GM19238 (cell line): ENCODE measurements around the gene PAPSS1.
"Not testable (repeated sequence)": the region's sequence is repeated elsewhere in the genome, so short reads cannot be mapped to it uniquely, and the experiment has no call there.

Experiments used
- DNase-seq: peaks from one replicate; pipeline ENCODE4 v3.0.0; 2011; ENCODE audit warnings: low spot score; ENCODE audit not compliant: insufficient read length

Gene PAPSS1

DNA sequence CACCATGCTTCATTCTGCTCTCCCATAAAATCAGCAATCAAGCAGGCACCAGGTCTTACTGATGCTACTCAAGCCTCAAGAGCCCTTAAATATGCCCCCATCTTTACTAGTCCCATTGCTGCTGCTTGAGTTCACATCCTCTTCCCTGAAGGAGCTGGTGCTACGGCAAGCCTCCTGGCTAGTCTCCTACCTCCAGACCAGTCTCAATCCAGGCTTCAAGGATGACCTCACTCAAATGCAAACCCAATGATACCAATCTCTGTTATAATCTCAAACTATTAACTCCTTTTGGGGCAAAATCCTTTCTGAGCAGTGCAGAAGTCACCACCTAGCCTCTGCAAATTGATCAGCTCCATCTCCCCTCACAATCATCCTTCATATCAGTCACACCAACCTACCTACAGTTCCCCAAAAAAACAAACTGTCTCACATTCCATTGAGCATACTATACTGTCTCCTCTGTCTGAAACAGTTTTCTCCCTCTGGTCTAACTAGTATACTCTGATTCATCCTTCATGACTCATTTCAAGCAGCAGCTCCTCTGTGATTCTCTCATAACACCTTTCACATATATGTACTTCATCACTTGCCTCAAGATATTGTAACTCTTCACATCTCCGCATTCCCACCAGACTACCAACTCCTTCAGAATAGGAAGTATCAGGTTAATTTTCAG is 30.0 kb downstream of the PAPSS1 start:
- no peak for DNase-seq

DNA sequence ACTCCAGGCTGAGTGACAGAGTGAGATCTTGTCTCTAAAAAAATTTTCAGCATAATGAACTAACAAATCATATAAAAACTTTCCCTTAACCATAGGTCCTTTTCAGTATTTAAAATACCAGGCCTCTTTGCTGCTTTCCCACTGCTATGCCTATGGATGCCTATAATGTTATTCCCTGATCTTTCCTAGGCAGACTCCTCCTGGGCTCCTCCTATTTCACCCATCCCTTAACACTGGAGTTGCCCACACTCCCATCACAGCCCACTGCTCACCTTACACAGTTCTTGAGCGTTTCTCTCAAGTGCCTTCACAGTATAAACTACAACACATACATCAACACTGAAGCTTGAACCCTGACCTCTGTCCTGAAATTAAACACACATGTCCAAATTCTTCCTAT is 31.6 kb downstream of the PAPSS1 start:
- no peak for DNase-seq

DNA sequence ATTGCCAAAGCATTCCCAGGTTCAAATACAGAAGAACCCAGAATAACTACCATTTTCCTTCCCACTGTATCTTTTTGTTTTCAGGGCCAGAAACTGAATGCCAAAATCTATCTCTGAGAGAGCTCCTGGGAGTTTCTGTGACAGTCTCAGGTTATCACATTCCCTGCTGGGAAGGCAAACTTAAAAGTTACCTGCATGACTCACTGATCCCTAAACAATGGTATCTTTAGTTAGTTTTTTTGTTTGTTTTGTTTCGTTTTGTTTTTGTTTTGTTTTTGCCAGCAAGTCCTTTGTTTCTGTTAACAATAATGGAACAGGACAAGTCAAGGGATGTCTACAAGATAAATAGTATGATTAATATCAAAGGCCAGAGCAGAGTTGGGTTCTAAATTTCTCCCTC is 34.3 kb downstream of the PAPSS1 start:
- no peak for DNase-seq

DNA sequence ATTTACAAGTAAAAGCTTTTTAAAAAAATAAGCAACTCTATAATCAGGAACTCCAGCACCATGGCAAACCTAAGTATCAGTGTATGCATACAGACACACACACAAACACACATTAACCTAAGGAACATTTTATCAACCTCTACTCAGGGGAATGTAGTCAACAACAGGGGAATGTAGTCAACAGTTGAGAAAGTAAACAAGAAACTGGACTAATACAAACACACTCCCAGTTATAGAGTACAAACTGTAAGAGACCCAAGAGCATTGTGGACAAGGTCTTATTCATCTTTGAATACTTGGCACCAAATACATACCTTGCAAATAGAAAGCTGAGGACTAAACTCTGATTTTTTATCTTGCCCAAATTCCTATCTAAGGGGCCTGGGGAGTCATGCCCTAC is 36.2 kb downstream of the PAPSS1 start:
- no peak for DNase-seq

DNA sequence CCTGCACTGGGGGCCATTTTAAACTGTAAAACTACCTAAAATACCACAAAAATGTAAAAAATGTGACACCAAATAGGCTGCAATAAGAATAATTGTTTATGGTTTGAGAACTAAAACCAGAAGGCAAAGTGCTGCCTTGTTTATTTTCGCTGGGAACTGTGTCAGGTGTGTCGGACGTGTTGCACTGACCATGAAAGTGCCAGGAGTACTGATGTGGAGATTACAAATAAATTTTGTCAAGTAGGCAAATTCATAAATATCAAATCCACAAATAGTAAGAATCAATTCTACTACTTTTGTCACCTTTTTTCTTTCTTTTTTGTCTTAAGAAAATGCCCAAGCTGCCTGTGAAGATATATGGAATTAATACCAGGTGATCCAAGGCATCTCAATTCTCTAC is 37.7 kb downstream of the PAPSS1 start:
- no peak for DNase-seq

DNA sequence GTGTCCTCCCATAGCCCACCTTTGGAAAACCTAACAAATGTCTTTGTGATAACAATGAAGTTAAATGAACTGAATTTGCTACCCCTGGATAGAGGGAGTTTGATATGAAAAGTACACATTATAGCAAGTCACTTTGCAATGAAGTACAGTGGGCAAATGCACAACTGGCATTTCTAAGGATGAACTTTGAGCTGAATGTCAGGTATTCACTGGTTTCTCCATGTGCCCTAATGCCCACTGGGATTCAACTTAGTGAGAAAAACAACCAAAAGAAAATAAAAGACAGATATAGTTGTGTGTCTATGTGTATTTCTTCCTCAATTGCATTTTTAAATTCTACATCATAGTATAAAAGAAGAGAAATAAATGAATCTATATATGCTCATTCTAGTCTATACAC is 51.0 kb downstream of the PAPSS1 start:
- no peak for DNase-seq

DNA sequence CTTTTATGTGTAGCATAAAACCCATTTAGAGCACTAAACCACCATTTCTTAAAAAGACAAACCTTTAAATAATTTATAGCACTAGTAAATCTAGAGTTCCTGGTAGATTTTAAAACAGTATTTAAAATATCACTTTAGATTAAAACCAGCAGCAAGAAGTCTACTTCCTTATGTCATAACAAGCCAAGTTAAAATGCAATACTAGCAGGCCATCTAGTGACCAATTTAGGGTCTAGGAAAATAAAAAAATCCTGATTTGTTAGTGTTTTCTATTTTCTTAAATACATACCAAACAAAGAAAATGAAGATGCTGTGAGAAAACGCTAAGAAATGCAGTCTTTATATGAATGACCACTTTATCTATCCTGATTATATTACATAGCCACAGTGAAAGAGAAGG is 53.9 kb downstream of the PAPSS1 start:
- DNase-seq: no peak

DNA sequence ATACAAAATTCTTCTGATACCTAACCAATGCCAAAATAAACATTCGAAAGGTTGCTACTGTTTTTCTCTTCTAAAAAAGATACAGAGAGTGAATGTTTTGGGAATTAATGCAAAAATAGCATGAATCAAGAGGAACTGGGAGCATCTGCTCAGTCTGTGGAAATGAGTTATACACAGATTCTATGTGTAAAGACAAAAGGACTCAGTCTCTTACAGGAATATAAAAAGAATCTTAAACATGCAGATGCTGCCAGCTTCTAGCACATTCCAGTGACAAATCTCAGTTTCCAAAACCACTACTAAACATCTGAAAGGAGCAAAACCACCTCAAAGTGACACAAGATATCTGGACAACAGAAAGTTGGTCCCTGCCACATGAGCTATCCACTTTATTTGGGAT is 55.0 kb downstream of the PAPSS1 start:
- no peak for DNase-seq

DNA sequence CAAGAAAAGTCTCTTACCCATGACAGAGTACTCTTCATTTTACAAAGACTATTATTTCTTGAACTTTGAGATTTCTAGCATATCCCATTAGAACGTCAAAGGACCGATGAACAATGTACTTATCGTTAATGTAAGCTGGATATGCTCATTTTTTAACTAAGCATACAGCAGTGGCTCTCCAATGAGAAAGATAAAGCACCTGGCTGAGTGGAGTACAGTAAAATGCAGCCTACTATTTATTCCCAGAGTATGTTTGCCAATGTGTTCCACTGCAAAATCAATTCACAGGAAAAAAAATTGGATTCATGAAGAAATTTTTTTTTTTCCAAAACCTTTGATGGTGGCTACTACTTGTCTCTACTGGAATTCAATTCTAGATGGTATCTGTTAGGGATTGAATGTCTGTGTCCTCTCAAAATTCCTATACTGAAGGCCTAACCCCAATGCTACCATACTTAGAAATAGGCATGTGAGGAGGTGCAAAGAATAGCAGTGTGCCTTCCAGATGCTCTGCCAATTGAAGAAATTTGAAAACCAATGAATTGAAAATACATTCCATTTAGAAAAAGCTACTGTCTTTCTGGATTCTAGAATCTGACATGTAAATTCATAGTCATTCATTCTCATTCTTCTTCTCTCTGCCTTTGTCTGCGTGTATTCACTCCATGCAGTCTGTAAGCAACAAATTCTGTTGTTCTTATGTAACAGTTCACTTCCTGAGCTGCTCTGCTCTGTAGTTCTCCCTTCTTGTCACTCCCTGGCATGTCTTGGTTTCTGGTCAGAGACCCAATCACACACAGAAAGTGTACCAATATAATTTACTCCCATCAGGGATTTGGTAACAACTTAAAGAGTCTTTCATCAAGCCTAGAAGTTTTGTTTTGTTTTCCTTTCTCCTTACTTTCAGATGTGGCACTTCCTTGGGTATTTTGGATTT is 61.4 kb downstream of the PAPSS1 start:
- DNase-seq: no peak

DNA sequence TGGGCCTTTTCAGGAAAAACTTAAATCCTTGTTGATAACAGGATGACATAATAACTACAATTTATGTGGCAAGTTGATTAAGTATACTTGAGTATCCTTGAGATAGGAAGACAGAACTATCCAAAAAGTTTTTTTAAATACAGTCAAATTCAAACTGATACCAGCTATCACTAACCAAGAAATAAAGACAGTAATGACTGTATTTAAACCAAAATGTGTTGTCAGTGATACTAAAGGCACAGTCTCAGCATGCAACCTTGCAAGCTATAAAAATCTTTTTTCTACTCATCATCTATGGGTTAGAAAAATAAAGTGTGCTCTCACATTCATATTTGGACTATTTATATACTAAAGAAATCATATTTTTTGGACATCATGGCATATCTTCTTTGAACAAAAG is 64.7 kb downstream of the PAPSS1 start:
- DNase-seq: no peak

DNA sequence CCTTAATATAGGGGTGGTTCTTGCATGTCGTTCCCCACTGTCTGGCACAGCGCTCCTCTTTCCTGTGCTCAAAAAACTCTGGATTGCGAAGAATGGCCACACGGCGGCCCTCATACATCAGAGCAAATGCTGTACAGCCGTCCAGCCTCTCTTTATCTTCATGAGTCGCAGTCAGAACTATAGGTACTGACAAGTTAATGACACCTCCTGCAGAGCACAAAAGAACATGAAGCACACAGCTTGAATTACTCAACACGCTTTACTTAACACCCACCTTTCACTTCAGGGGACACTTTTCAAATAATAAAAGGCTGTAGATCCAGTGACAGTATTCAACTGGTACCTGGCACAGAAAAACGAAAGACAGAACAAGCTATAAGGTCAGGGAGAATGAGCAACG is 65.3 kb downstream of the PAPSS1 start:
- DNase-seq: no peak

DNA sequence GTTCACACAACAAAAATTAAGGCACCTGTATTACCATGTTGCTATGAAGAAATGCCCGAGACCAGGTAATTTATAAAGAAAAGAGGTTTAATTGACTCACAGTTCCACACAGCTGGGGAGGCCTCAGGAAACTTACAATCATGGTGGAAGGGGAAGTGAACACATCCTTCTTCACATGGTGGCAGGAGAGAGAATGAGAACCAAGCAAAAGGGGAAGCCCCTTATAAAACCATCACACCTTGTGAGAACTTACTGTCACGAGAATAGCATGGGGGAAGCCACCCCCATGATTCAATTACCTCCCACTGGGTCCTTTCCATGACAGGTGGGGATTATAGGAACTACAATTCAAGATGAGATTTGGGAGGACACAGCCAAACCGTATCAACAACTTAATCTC is 68.6 kb downstream of the PAPSS1 start:
- DNase-seq: not testable (repeated sequence)

DNA sequence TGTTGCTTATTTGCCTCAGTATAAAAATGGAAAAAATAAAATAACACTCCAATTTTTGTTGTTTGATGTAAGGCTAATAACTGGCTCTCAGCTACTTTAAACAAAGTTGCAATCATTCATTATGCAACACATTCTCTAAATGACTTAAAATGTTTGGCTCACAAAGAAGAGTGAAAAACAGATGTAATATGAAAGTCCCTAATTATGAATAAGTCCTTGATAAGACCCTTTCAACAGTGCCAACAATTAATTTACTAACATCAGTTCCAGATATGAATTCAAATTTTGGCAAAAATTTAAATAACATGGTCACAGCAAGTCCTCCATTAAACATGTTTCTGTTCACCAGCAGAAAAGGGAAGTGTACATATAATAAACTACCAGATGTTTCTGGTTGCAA is 69.8 kb downstream of the PAPSS1 start:
- DNase-seq: no peak

DNA sequence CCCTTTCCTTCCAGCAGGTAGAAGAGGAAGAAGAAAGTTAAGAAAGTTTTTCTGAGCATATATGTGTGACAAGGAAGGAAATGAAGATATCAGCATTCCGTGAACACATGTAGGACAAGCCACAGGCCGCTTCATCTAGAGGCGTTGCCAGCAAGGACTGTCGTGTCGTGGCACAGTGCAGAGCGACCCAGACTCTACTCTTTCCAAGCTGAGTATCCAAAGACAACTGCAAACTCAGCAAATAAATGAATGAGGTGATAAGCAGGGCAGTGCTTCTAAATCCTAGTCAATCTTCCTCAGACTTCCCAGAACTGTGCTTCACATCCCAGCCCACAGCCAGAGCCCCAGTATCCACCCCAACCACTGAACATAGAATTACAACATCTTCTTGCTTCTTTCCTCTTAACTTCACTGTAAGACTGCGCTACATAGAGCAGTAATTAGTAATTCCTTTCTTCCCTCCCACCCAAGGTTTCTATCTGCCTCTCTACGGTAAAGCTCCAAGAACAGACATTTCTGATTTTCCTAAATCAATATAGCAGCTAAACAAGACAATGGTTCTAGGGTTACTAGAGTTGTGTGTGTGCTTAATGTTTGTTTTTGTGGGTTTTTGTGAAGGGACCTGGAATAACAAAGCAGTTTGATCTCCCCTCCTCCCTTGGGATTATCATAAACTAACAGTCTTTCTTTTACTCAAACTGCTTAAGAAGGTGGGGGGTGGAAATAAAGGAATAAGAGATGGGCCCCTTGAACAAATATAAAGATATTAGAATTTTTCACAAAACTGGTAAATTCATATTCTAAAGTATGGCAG is 71.6 kb downstream of the PAPSS1 start:
- DNase-seq: no peak

DNA sequence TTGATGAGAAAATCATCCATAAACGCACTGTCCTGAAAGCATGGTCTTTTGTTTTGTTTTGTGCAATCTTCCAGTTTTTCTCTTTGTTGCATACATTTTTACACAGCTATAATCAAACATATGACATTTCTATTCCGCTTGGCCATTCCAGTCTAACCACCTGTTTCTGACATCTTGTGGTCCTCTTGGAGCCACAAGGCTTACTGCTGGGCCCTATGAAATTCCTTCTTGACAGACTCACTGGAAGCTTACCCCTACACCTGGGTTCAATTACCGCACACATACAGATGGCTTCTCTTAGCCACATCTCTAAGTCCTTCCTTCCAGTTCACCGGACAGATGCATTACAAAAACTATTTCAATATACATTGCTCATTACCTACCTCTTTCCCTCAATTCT is 72.4 kb downstream of the PAPSS1 start:
- no peak for DNase-seq

DNA sequence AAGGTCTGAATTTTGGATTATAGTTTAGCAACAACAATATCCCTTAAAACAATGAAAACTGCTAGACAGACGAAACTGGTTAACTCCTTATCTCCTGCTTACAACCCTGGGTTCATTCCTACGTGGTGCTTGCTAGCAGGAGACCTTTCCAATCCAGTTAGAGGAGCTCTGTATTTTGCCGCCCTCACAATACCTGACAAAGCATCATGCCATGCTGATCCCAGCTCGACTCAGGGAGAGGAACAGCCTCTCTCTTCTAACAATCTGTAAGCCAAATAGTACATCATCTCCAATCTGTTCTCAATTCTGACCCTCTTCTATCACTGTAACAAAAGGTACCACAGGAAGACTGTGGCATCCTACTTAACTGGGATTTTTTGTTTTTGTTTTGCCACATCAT is 74.4 kb downstream of the PAPSS1 start:
- DNase-seq: no peak

DNA sequence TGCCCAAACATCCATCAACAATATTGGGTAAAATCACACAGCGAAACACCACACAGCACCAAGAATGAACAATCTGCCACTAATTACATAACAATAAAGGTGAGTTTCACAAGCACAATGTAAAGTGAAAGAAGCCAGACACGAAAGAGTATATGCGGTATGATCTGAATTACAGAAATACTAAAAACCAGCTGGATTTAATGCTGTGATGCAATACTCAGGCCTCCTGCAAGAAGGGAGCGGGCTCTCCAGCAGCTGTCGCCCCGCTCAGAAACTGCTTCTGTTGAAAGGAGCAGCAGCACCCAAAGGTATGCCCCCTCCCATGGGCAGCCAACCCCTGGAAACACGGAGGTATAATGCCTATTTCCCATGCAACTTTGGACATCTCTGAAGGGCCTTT is 77.0 kb downstream of the PAPSS1 start:
- DNase-seq: no peak

DNA sequence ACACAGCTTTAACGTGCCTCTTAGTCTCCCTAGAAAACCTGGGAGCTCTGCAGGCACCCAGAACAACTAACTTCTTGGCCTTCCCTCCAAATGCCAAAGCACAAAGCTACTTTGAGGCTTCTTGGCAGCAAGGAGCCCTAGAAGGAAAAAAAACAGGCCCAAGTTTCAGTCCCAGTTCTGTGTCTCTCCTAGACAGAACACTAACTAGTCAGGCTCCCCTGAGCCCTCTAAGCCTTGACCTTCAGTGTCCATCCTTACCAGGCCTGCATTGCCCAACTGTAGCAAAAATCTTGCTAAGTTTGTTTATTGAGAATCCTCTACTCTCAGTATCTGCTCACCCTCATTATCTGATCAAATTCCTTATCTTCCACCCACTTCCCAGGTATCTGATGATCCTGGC is 79.2 kb downstream of the PAPSS1 start:
- DNase-seq: no peak

DNA sequence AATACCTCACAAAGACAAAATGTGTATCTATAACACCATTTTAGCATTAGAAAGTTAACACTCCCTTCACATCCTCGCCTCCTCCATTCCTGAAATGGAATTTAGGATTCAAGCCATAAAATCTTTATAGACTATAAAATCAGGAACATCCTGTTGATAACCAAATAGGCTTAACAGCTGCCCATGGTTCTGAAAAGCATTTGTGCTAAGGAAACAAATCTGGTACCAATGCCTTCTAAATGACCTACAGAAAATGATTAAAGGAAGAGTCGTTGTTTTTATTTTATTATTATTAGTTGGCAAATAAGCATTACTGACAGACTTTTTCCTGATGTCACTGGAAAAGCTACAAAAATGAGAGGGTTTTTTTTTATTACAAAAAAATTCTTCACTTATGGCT is 79.8 kb downstream of the PAPSS1 start:
- no peak for DNase-seq

DNA sequence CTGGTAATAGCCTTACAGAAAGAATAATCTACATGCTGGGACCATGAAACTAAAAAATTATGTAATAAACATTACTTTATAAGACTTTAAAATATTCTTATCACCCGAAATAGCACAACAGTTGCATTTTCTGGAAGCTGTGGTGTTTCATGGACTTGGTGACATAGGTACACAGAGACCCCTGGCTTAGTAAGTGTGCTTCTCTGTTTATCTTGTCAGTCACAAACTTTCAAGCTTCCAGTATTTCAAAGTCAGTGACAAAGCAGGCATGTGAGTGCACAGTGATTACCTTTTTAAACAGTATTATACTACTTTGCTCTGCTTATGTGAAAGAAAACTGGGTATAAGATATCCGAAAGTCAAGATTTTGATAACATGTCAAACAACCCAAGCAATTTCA is 84.3 kb downstream of the PAPSS1 start:
- DNase-seq: no peak

DNA sequence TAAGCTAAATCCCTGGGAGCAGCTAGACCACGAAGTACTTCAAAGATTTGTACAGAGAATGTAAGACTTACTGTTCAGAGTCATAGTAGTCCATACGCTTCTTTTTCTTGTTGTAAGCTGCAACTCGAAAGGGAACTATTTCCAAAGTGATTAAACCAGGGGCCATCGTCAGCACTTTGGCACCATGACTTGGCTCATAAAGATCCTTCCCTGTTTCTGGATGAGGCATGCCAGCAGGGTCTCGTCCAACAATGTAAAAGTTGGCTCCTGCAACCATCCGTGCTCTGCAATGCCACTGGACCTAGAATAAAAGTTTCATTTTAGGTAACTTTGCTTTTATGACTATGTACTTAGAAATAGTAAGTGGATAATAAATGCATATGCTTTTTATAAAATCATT is 88.5 kb downstream of the PAPSS1 start:
- no peak for DNase-seq

DNA sequence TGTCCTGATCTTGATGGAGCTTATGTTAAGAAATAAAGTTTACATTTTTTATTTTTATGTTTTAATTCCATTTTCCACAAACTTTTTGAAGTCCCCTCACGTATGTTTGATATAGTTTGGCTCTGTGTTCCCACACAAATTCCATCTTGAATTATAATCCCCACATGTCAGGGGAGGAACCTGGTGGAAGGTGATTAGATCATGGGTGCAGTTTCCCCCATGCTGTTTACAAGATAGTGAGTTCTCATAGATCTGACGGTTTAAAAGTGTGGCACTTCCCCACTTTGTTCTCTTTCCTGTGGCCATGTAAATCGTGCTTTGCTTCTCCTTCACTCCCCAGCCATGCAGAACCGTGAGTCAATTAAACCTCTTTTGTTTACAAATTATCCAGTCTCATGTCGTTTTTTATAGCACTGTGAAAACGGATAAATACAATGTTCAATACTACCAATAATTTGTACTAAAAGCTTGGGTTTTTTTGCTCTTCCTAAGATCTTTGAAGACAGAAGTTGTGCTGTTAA is 89.8 kb downstream of the PAPSS1 start:
- DNase-seq: no peak
